Stomach (tissue), 9 donors: ENCODE measurements around the gene NRG4. TPM values are rescaled to one million over a fixed set of nuclear protein-coding genes. Genes with fewer than 3 reads are reported as not detected.
"Not testable (repeated sequence)": the region's sequence is repeated elsewhere in the genome, so short reads cannot be mapped to it uniquely, and the experiment has no call there.

Experiments used
- DNase-seq, 2 donors: peaks; one replicate each; pipeline versions ENCODE4 v3.0.0 to v3.0.0-alpha.2; 2013 to 2019
- H3K27ac ChIP-seq, 5 donors: fragments of 200-600 bp in 4 of 5; sonication (generic) in 4 of 5; one replicate each; pipeline ENCODE4 v1.5.1; 2013 to 2019; ENCODE audit warnings: mild to moderate bottlenecking in 1 of 5, moderate library complexity in 1 of 5
- H3K27me3 ChIP-seq, 3 donors: fragments of 200-600 bp; sonication (generic); one replicate each; pipeline ENCODE4 v1.5.1; 2017 to 2019; ENCODE audit warnings: mixed run types in 1 of 3
- H3K36me3 ChIP-seq, 4 donors: fragments of 200-600 bp; sonication (generic); 1 replicate in 3 of 4; 2 replicates in 1 of 4; pipeline ENCODE4 v1.5.1; 2016 to 2019
- H3K4me1 ChIP-seq, 4 donors: fragments of 200-600 bp; sonication (generic); one replicate each; pipeline ENCODE4 v1.5.1; 2016 to 2019
- H3K4me3 ChIP-seq, 4 donors: fragments of 200-600 bp; sonication (generic) in 3 of 4; one replicate each; pipeline ENCODE4 v1.5.1; 2016 to 2019; ENCODE audit warnings: mild to moderate bottlenecking in 1 of 4
- H3K9me3 ChIP-seq, 4 donors: fragments of 200-600 bp; sonication (generic); one replicate each; pipeline ENCODE4 v1.5.1; 2016 to 2019
- CTCF ChIP-seq, 7 experiments: fragments of 450-650 bp in 4 of 7; fragments of 200-600 bp in 3 of 7; sonication (generic) in 3 of 7; IDR thresholded peaks; one replicate each; pipeline ENCODE4 v1.5.1; 2016 to 2019; ENCODE audit warnings: antibody characterized with exemption in 7 of 7, control low read depth in 2 of 7, mild to moderate bottlenecking in 1 of 7
- EP300 ChIP-seq: sonication (generic); formaldehyde crosslinking; IDR thresholded peaks from one replicate; pipeline ENCODE4 v1.6.1; 2017; ENCODE audit warnings: antibody characterized with exemption
- POLR2A ChIP-seq, 4 donors: fragments of 450-650 bp; IDR thresholded peaks; one replicate each; pipeline ENCODE4 v1.6.1; 2016; ENCODE audit warnings: antibody characterized with exemption in 4 of 4, control low read depth in 2 of 4, mild to moderate bottlenecking in 1 of 4, moderate library complexity in 1 of 4
- POLR2AphosphoS5 ChIP-seq, 3 donors: sonication (generic); formaldehyde crosslinking; IDR thresholded peaks; one replicate each; pipeline ENCODE4 v1.6.1; 2016; ENCODE audit warnings: antibody characterized with exemption in 3 of 3
- whole genome bisulfite sequencing, 5 donors: extraction: QIAGEN DNeasy Blood & Tissue Kit in 3 of 5; methylation state at CpG; one replicate each; pipeline versions ENCODE4 v1.1.5 to v1.1.7; 2013 to 2018; 5-methylcytosine and 5-hydroxymethylcytosine counted together
- intact Hi-C: fragments of 100-400 bp; cut with DNase I; formaldehyde crosslinking; loops from one replicate; pipeline ENCODE4 v1.15.1; 2023; ENCODE audit warnings: low total_unique reads
- polyA plus RNA-seq, 3 donors: library from polyadenylated mRNA; stranded (reverse); fragments of 200-250 nt; gene quantifications; one replicate each; pipeline ENCODE4 v1.2.3, GENCODE V29; 2013
- total RNA-seq, 5 donors: library from RNA; depleted of rRNA; stranded (reverse); fragments of >200 nt; gene quantifications; one replicate each; pipeline versions ENCODE4 v1.1.0 to v1.2.3, GENCODE V29; 2014 to 2016
- donor health status: healthy with polysubstance abuse.
- donor health status: Bipolar disorder and iron deficiency.
- donor health status: healthy.

NRG4 gene
- total and polyA plus RNA-seq, 8 donors, result 1.6 to 42.0 (median 19.7) TPM; not detected in 2

- Histone ChIP-seq H3K4me3 (no peak overlapping the region), H3K4me1 (no peaks in the 10 kb centered on the region), H3K9me3 (peaks cover 0 to 6% (median 3%) of the 10 kb centered on the region in 4 donors), H3K27ac (no peak overlapping the region), H3K36me3 (no peaks in the 10 kb centered on the region), H3K27me3 (no peaks in the 10 kb centered on the region)
- no peak for TF ChIP-seq CTCF (IDR thresholded peaks at IDR 0.05)
- no peak for TF ChIP-seq EP300
- TF ChIP-seq POLR2AphosphoS5 (IDR thresholded peaks at IDR 0.05), result no peak
- no peak for TF ChIP-seq POLR2A (IDR thresholded peaks at IDR 0.05)
- DNase-seq, result no peak
- intact Hi-C loops, result no loop called here
- 75 to 91% (median 83%) methylated on average over 1 of the region's 1 CpG for WGBS, 5 donors
Measured at GRCh38 chr15:76032046-76032445, 19.8 kb upstream of the NRG4 start.

GRCh38 chr15:76024021-76024768 lies 12.0 kb upstream of the NRG4 start:
- peaks cover 0 to 13% (median 0%) of the 10 kb centered on the region in 3 donors for H3K27me3 ChIP-seq
- no peaks in the 10 kb centered on the region for H3K36me3 ChIP-seq
- intact Hi-C loops, result no loop called here
- no peaks in the 10 kb centered on the region for H3K4me1 ChIP-seq
- no peak for DNase-seq
- peaks cover 7 to 28% (median 16%) of the 10 kb centered on the region in 4 donors for H3K9me3 ChIP-seq
- WGBS, 5 donors, result 86 to 100% (median 94%) methylated on average over 2 to 4 of the region's 4 CpGs
- H3K4me3 ChIP-seq, result no peak overlapping the region
- no peak for TF ChIP-seq EP300
- no peak for TF ChIP-seq POLR2A (IDR thresholded peaks at IDR 0.05)
- TF ChIP-seq POLR2AphosphoS5 (IDR thresholded peaks at IDR 0.05), result no peak
- TF ChIP-seq CTCF (IDR thresholded peaks at IDR 0.05), result no peak
- no peak overlapping the region for H3K27ac ChIP-seq

DNA sequence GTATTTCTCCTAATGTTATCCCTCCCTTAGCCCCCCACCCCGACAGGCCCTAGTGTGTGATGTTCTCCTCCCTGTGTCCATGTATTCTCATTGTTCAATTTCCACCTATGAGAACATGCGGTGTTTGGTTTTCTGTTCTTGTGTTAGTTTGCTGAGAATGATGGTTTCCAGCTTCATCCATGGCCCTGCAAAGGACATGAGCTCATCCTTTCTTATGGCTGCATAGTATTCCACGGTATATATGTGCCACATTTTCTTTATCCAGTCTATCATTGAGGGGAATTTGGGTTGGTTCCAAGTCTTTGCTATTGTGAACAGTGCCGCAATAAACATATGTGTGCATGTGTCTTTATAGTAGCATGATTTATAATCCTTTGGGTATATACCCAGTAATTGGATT lies 1.2 kb upstream of the NRG4 start:
- DNase-seq, H3K4me1 ChIP-seq, H3K27ac ChIP-seq, H3K4me3 ChIP-seq, H3K36me3 ChIP-seq, H3K27me3 ChIP-seq, intact Hi-C loops: not testable (repeated sequence)
- H3K9me3 ChIP-seq, result peaks cover 0 to 20% (median 4%) of the 10 kb centered on the region in 4 donors
- 90 to 96% (median 93%) methylated on average over 4 of the region's 4 CpGs for WGBS, 5 donors

DNA sequence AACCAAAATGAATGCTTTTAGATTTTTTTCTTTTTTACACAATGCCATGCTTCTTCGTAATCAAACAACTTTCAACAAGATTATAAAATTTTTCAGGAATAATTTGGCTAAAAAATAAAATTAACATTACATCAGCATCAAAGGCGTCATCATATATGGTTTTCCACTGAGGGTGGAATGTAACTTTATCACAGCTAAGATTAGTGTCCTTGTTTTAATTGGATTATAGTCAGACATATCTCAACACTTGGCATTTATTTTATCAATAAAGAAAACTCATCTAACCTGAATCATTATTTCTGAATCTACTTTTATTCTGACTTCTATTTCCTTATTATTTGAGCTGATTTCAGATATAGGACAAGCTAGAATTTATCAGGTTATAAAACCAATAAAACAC lies 1.6 kb downstream of the NRG4 start:
- Histone ChIP-seq H3K4me3 (peak overlapping the region in 1 of 4 donors; percentile 15), H3K27ac (no peak overlapping the region), H3K4me1 (peaks cover 0 to 15% (median 2%) of the 10 kb centered on the region in 4 donors), H3K9me3 (no peaks in the 10 kb centered on the region), H3K27me3 (no peaks in the 10 kb centered on the region), H3K36me3 (no peaks in the 10 kb centered on the region)
- TF ChIP-seq POLR2AphosphoS5 (IDR thresholded peaks at IDR 0.05) (no peak), POLR2A (IDR thresholded peaks at IDR 0.05) (no peak), CTCF (IDR thresholded peaks at IDR 0.05) (no peak), EP300 (no peak)
- intact Hi-C loops, result no loop called here
- WGBS, 5 donors, result 46 to 67% (median 53%) methylated on average over 2 of the region's 2 CpGs
- no peak for DNase-seq
